ENCODE results near the gene ABCC9.

DNA sequence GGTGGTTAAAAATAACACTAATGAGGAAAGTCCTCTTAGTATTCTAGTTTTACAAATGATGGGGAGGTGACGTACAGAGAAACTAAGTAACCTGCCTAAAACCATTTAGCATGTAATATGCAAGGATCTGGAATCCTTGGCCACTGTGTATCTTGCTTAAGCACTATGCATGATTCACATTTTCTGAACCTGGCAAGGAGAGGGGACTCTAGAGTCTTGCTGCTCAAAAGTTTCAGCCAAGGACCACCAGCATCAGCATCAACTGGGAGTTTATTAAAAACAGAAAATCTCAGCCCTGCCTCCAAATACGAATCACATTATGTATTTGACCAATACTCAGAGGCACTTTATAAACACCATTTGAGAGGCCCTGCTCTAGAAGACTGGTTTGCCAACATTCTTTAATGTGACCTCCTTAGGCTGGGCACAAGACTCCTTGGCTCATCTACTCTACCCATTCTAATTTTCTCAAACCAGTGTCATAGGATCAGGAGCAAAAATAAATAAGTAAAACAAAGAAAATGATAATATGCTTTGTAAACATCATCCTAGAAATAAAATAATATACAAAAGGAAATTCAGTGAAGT lies 52.9 kb downstream of the ABCC9 start:
- TF ChIP-seq POLR2A (IDR thresholded peaks at IDR 0.05): no peak
- TF ChIP-seq, protein P1, sequence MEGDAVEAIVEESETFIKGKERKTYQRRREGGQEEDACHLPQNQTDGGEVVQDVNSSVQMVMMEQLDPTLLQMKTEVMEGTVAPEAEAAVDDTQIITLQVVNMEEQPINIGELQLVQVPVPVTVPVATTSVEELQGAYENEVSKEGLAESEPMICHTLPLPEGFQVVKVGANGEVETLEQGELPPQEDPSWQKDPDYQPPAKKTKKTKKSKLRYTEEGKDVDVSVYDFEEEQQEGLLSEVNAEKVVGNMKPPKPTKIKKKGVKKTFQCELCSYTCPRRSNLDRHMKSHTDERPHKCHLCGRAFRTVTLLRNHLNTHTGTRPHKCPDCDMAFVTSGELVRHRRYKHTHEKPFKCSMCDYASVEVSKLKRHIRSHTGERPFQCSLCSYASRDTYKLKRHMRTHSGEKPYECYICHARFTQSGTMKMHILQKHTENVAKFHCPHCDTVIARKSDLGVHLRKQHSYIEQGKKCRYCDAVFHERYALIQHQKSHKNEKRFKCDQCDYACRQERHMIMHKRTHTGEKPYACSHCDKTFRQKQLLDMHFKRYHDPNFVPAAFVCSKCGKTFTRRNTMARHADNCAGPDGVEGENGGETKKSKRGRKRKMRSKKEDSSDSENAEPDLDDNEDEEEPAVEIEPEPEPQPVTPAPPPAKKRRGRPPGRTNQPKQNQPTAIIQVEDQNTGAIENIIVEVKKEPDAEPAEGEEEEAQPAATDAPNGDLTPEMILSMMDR (IDR thresholded peaks at IDR 0.05 in 4 of 5, conservative IDR thresholded peaks at IDR 0.05 in 1 of 5): no peak
